Mucosa of rectum (tissue), 2 donors: Measurements from ENCODE around the gene ZNF688.

ENCODE experiments used
- H3K27ac ChIP-seq, 2 donors: one replicate each; pipeline ENCODE4 v1.7.0; 2013; ENCODE audit warnings: inconsistent platforms in 2 of 2, low read depth in 2 of 2, low read length in 2 of 2
- H3K27me3 ChIP-seq, 2 donors: one replicate each; pipeline ENCODE4 v1.7.0; 2013; ENCODE audit warnings: low read length in 2 of 2; ENCODE audit not compliant: control insufficient read depth in 2 of 2, insufficient read depth in 2 of 2
- H3K36me3 ChIP-seq, 2 donors: one replicate each; pipeline ENCODE4 v1.7.0; 2013; ENCODE audit warnings: low read length in 2 of 2; ENCODE audit not compliant: control insufficient read depth in 2 of 2, insufficient read depth in 2 of 2
- H3K4me1 ChIP-seq, 2 donors: one replicate each; pipeline ENCODE4 v1.7.0; 2013; ENCODE audit warnings: low read length in 2 of 2, mild to moderate bottlenecking in 1 of 2; ENCODE audit not compliant: control insufficient read depth in 2 of 2, insufficient read depth in 2 of 2
- H3K4me3 ChIP-seq, 2 donors: one replicate each; pipeline ENCODE4 v1.7.0; 2013; ENCODE audit warnings: low read length in 2 of 2
- H3K9ac ChIP-seq, 2 donors: one replicate each; pipeline ENCODE4 v1.7.0; 2013; ENCODE audit warnings: low read length in 2 of 2, low read depth in 1 of 2, mild to moderate bottlenecking in 1 of 2
- H3K9me3 ChIP-seq, 2 donors: one replicate each; pipeline ENCODE4 v1.7.0; 2013; ENCODE audit warnings: low read length in 2 of 2; ENCODE audit not compliant: control insufficient read depth in 2 of 2
- donor health status: healthy.
- donor health status: Normal muscosa, but diverticular disease.

The ZNF688 gene

GRCh38 chr16:30567160-30567990 is 4.1 kb downstream of the ZNF688 start:
- no peak overlapping the region for H3K4me3 ChIP-seq
- peaks cover 6 to 22% of the 10 kb centered on the region in 2 donors for H3K4me1 ChIP-seq
- H3K27ac ChIP-seq: peak overlapping the region in 1 of 2 donors; percentile 74
- H3K36me3 ChIP-seq: no peaks in the 10 kb centered on the region
- H3K9me3 ChIP-seq: no peaks in the 10 kb centered on the region
- no peak overlapping the region for H3K9ac ChIP-seq
- H3K27me3 ChIP-seq: no peaks in the 10 kb centered on the region

- Histone ChIP-seq H3K9ac (no peak overlapping the region), H3K36me3 (no peaks in the 10 kb centered on the region), H3K27me3 (no peaks in the 10 kb centered on the region), H3K4me3 (no peak overlapping the region), H3K27ac (no peak overlapping the region), H3K4me1 (peaks cover 8 to 21% of the 10 kb centered on the region in 2 donors), H3K9me3 (no peaks in the 10 kb centered on the region)
Observed at GRCh38 chr16:30566531-30566930, 5.0 kb downstream of the ZNF688 start.

GRCh38 chr16:30565984-30566383 is 5.5 kb downstream of the ZNF688 start:
- Histone ChIP-seq H3K27me3 (no peaks in the 10 kb centered on the region), H3K9ac (no peak overlapping the region), H3K36me3 (no peaks in the 10 kb centered on the region), H3K27ac (no peak overlapping the region), H3K9me3 (no peaks in the 10 kb centered on the region), H3K4me3 (no peak overlapping the region), H3K4me1 (peaks cover 10 to 23% of the 10 kb centered on the region in 2 donors)

GRCh38 chr16:30565526-30565925 is 6.0 kb downstream of the ZNF688 start:
- Histone ChIP-seq H3K9ac (no peak overlapping the region), H3K9me3 (no peaks in the 10 kb centered on the region), H3K36me3 (no peaks in the 10 kb centered on the region), H3K4me1 (peaks cover 9 to 19% of the 10 kb centered on the region in 2 donors), H3K27me3 (no peaks in the 10 kb centered on the region), H3K27ac (no peak overlapping the region), H3K4me3 (no peak overlapping the region)

- Histone ChIP-seq H3K9me3 (no peaks in the 10 kb centered on the region), H3K9ac (peak overlapping the region in 1 of 2 donors; percentile 20), H3K4me1 (peaks cover 11 to 24% of the 10 kb centered on the region in 2 donors), H3K27me3 (no peaks in the 10 kb centered on the region), H3K36me3 (no peaks in the 10 kb centered on the region), H3K27ac (peak overlapping the region; percentile 71 to 83), H3K4me3 (peak overlapping the region; percentile 17 to 73)
Observed at GRCh38 chr16:30562021-30562420, 9.5 kb downstream of the ZNF688 start.

- Histone ChIP-seq H3K4me3 (peak overlapping the region; percentile 58 to 73), H3K9ac (peak overlapping the region; percentile 62 to 65), H3K36me3 (no peaks in the 10 kb centered on the region), H3K4me1 (peaks cover 14 to 28% of the 10 kb centered on the region in 2 donors), H3K27ac (peak overlapping the region; percentile 71 to 83), H3K27me3 (no peaks in the 10 kb centered on the region), H3K9me3 (no peaks in the 10 kb centered on the region)
Observed at GRCh38 chr16:30561089-30561816, 10.3 kb downstream of the ZNF688 start.

- Histone ChIP-seq H3K4me1 (peaks cover 17 to 35% of the 10 kb centered on the region in 2 donors), H3K36me3 (peaks cover 2 to 4% of the 10 kb centered on the region in 2 donors), H3K9ac (no peak overlapping the region)
Observed at GRCh38 chr16:30559690-30560089, 11.8 kb downstream of the ZNF688 start.

GRCh38 chr16:30558789-30559377 is 12.6 kb downstream of the ZNF688 start:
- H3K36me3 ChIP-seq: peaks cover 2 to 10% of the 10 kb centered on the region in 2 donors
- H3K4me1 ChIP-seq: peaks cover 17 to 35% of the 10 kb centered on the region in 2 donors
- H3K4me3 ChIP-seq: peak overlapping the region; percentile 21 to 73
- H3K9me3 ChIP-seq: no peaks in the 10 kb centered on the region
- peak overlapping the region; percentile 90 to 92 for H3K27ac ChIP-seq
- H3K27me3 ChIP-seq: no peaks in the 10 kb centered on the region
- peak overlapping the region in 1 of 2 donors; percentile 48 for H3K9ac ChIP-seq

More at GRCh38 chr16:30559690-30560089, 11.8 kb downstream of the ZNF688 start:
- no peaks in the 10 kb centered on the region for H3K9me3 ChIP-seq
- no peak overlapping the region for H3K4me3 ChIP-seq
- H3K27ac ChIP-seq: peak overlapping the region in 1 of 2 donors; percentile 92
- H3K27me3 ChIP-seq: no peaks in the 10 kb centered on the region

GRCh38 chr16:30557957-30558788 is 13.3 kb downstream of the ZNF688 start, which contains the start of gene ZNF764:
Gene ZNF764 (minus strand): TSS chr16:30558374. CDS start chr16:30558182, 192 bp downstream.
- Histone ChIP-seq H3K4me3 (peak within 1 kb of the TSS; percentile 76 to 80), H3K4me1 (peaks cover 17 to 38% of the 10 kb centered on the region in 2 donors), H3K27ac (peak within 1 kb of the TSS; percentile 90 to 92), H3K9me3 (no peaks in the 10 kb centered on the region), H3K36me3 (peaks cover 6 to 17% of the 10 kb centered on the region in 2 donors), H3K27me3 (no peaks in the 10 kb centered on the region), H3K9ac (peak within 1 kb of the TSS; percentile 75 to 85)
